Measurements from ENCODE around the gene HECW1. TPM values are rescaled to one million over a fixed set of nuclear protein-coding genes. Genes with fewer than 3 reads are reported as not detected.

Gene HECW1
- total and polyA plus RNA-seq, 10 of the 15 experiments (the other 5 are each of a cell fraction or from before 2014, with no cell fraction given): under 0.01 to 0.31 (median 0.04) TPM; not detected in 3

- TF ChIP-seq NR2C2 (IDR thresholded peaks at IDR 0.05; ENCODE audit: borderline replicate concordance, control insufficient read depth, insufficient read length, low read depth): no peak
- TF ChIP-seq JUND (IDR thresholded peaks at IDR 0.05; ENCODE audit: low read depth, low read length): no peak
Measured at GRCh38 chr7:43540471-43540870, 428.0 kb downstream of the HECW1 start (continued).

- BruUV-seq (replicated peaks): no TSS peak
- no peaks in the 10 kb centered on the region for H3K79me2 ChIP-seq (ENCODE audit: control insufficient read depth, insufficient read depth, low read length)
- H3K9me3 ChIP-seq (replicated peaks; ENCODE audit: control insufficient read depth, insufficient read depth, low read length): no peaks in the 10 kb centered on the region
- H2AFZ ChIP-seq (ENCODE audit: control insufficient read depth, low read depth, low read length): no peak overlapping the region
- H3K27ac ChIP-seq (ENCODE audit: control insufficient read depth, insufficient read depth): no peak overlapping the region
- DNase-seq (ENCODE audit: low read depth, low spot score): no peak
- H3K36me3 ChIP-seq (ENCODE audit: control insufficient read depth in 2 of 2, insufficient read depth in 2 of 2, low read length in 1 of 2): no peaks in the 10 kb centered on the region
- POLR2A ChIA-PET: no interaction called here
- no peak overlapping the region for H3K9ac ChIP-seq (ENCODE audit: control insufficient read depth, insufficient read depth, low read length)
- intact Hi-C loops (cut with micrococcal nuclease; ENCODE audit: unreplicated experiment): no loop called here
- in situ Hi-C loops (cut with MboI): no loop called here
- peaks cover 0 to 4% of the 10 kb centered on the region in 2 experiments; a peak in 1 of 4 replicates for H3K27me3 ChIP-seq (replicated peaks in 1 of 2; ENCODE audit: control insufficient read depth in 2 of 2, insufficient read depth in 2 of 2, low read length in 1 of 2)
- no peak for FAIRE-seq
- H3K4me2 ChIP-seq (ENCODE audit: control insufficient read depth, insufficient read depth): no peak overlapping the region
- TF ChIP-seq POLR2AphosphoS5 (IDR thresholded peaks at IDR 0.05; ENCODE audit: low read length) (no peak), JUNB (IDR thresholded peaks at IDR 0.05) (no peak), SPI1 (IDR thresholded peaks at IDR 0.05; ENCODE audit: borderline replicate concordance, insufficient read depth, low read depth, low read length) (no peak), CTCF (IDR thresholded peaks at IDR 0.05 in 2 of 3, conservative IDR thresholded peaks at IDR 0.05 in 1 of 3; ENCODE audit: control insufficient read depth in 2 of 3, extremely low read depth in 1 of 3, insufficient read depth in 1 of 3, low read depth in 3 of 3, low read length in 3 of 3) (no peak), CREM (IDR thresholded peaks at IDR 0.05; ENCODE audit: low read depth) (no peak), LARP7 (IDR thresholded peaks at IDR 0.05) (no peak), KDM1A (IDR thresholded peaks at IDR 0.05; ENCODE audit: borderline replicate concordance) (no peak), TCF12 (IDR thresholded peaks at IDR 0.05; ENCODE audit: low read depth, low read length) (no peak), SUPT20H (IDR thresholded peaks at IDR 0.05; ENCODE audit: borderline replicate concordance, control insufficient read depth, low read depth, low read length) (no peak)
- H3K4me3 ChIP-seq: no peak overlapping the region
- CTCF ChIA-PET: no interaction called here
- H4K20me1 ChIP-seq (ENCODE audit: control insufficient read depth, insufficient read depth): no peaks in the 10 kb centered on the region
- WGBS (ENCODE audit: insufficient coverage, insufficient replicate concordance, low lambda C conversion rate, missing lambda C conversion rate): 59% methylated on average over 5 of the region's 5 CpGs
- H3K4me1 ChIP-seq (ENCODE audit: control insufficient read depth, insufficient read depth, low read length): no peaks in the 10 kb centered on the region
- RAD21 ChIA-PET (ENCODE audit: unreplicated experiment): no interaction called here
- no peak for ATAC-seq
- SMC1A ChIA-PET (ENCODE audit: uncharacterized antibody, unreplicated experiment): no interaction called here
Measured at GRCh38 chr7:43542716-43543115, 430.3 kb downstream of the HECW1 start.

All from GM12878 (cell line).